ENCODE data around the gene NUP188. TPM values are rescaled to one million over a fixed set of nuclear protein-coding genes. Genes with fewer than 3 reads are reported as not detected.
"Not testable (repeated sequence)": the region's sequence is repeated elsewhere in the genome, so short reads cannot be mapped to it uniquely, and the experiment has no call there.

NUP188 gene
- total RNA-seq, 2 experiments from 2014 or later: 121 to 124 TPM

- H3K27ac Mint-ChIP-seq; H3K27me3 Mint-ChIP-seq; DNase-seq; intact Hi-C loops (cut with micrococcal nuclease); H3K4me3 Mint-ChIP-seq; H3K9me3 Mint-ChIP-seq; CTCF ChIA-PET; H3K4me1 Mint-ChIP-seq (ENCODE audit: low read depth): not testable (repeated sequence)
- H3K36me3 Mint-ChIP-seq: peaks cover 45% of the 10 kb centered on the region
- POLR2A ChIA-PET: interaction anchor here (0.7 kb wide), 1 partner anchor 76 kb away, joined by 4 read pairs; no protein-coding TSS in a partner anchor
Observed at GRCh38 chr9:129004173-129004572, 56.7 kb downstream of the NUP188 start.

DNA sequence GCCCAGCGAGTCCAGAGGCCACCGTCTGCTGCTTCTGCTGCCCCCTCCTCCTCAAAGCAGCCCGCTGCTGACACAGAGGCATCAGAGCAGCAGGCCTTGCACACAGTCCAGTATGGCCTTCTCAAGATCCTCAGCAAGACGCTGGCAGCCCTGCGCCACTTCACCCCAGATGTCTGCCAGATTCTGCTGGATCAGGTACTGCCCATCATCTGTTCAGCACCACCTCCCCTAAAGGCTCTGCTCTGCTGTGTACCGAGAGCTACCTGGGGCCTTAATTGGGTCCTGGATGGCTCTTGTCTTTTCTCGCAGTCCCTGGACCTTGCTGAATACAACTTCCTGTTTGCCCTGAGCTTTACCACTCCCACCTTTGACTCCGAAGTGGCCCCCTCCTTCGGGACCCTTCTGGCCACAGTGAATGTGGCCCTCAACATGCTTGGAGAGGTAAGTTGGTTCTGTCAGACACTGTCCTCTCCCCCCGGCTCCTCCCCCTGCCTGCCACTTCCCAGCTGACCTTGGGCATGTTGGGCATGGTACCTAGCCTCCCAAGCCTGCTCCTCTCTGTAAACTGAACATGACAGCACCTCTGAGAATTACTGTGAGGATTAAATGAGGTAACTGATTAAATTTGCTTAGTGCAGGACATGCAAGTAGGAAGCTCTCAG is 58.0 kb downstream of the NUP188 start:
- H3K27me3 Mint-ChIP-seq: no peaks in the 10 kb centered on the region
- H3K27ac Mint-ChIP-seq: no peak overlapping the region
- H3K4me3 Mint-ChIP-seq: no peak overlapping the region
- intact Hi-C loops (cut with micrococcal nuclease): no loop called here
- DNase-seq: no peak
- H3K9me3 Mint-ChIP-seq: no peaks in the 10 kb centered on the region
- ChIA-PET POLR2A (no interaction called here), CTCF (interaction anchor here (1.3 to 1.5 kb wide), 4 partner anchors 8 to 14 kb away, joined by 3 to 6 read pairs (median 5); no protein-coding TSS in a partner anchor)
- peaks cover 37% of the 10 kb centered on the region for H3K36me3 Mint-ChIP-seq
- no peaks in the 10 kb centered on the region for H3K4me1 Mint-ChIP-seq (ENCODE audit: low read depth)

GRCh38 chr9:129006328-129007034 is 59.0 kb downstream of the NUP188 start:
- ChIA-PET CTCF (interaction anchor here (1.3 to 1.7 kb wide), 5 partner anchors 8 to 22 kb away, joined by 3 to 6 read pairs (median 5); partner anchors contain the start of gene SH3GLB2), POLR2A (no interaction called here)
- peak overlapping the region; percentile 61 for H3K27ac Mint-ChIP-seq
- H3K36me3 Mint-ChIP-seq: peaks cover 30% of the 10 kb centered on the region
- peak overlapping the region; percentile 12 for H3K4me3 Mint-ChIP-seq
- no peaks in the 10 kb centered on the region for H3K27me3 Mint-ChIP-seq
- no peaks in the 10 kb centered on the region for H3K4me1 Mint-ChIP-seq (ENCODE audit: low read depth)
- intact Hi-C loops (cut with micrococcal nuclease): no loop called here
- DNase-seq: peak; percentile 59
- H3K9me3 Mint-ChIP-seq: no peaks in the 10 kb centered on the region

DNA sequence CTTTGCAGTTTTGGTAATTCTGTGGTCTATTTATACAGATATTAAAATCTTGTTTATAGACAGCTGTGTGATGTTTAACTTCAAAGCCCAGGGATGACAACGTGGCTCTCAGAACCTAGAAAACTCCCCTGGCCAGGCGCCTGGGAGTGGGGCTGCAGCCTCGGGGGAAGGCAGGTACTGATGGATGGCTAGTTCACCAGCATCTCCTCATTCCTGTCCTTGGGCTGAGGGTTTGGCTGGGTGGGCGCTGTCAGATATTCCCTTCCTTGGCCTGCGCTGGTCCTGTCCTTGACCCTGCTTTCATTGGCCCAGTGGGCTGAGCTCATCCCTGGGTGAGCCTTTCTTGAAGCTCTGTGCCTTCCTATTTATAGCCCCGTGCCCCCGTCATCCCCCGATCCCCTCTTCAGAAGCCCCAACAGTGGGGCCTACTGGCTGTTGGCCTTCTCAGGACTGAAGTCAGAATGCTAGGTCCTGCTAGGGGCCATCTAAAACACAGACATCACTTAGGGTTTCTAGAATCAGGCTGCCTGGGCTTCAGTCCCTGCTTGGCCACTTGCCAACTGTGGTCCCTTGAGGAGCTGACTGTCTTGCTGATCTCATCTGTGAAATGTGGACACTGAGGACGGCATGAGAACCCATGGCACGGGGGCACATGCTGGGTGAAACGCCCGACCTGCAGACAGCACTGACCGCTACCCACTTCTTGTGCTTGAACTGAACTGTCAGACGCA is 59.7 kb downstream of the NUP188 start:
- ChIA-PET CTCF (interaction anchor here (0.6 to 1.7 kb wide), 5 partner anchors 10 to 50 kb away, joined by 3 to 5 read pairs (median 4); partner anchors contain the start of gene SH3GLB2), POLR2A (no interaction called here)
- Mint-ChIP-seq H3K4me3 (no peak overlapping the region), H3K36me3 (peaks cover 26% of the 10 kb centered on the region), H3K27ac (no peak overlapping the region), H3K4me1 (ENCODE audit: low read depth) (no peaks in the 10 kb centered on the region), H3K9me3 (no peaks in the 10 kb centered on the region), H3K27me3 (no peaks in the 10 kb centered on the region)
- intact Hi-C loops (cut with micrococcal nuclease): no loop called here
- DNase-seq: no peak

- DNase-seq: no peak
- intact Hi-C loops (cut with micrococcal nuclease): no loop called here
- H3K27ac Mint-ChIP-seq: no peak overlapping the region
- H3K27me3 Mint-ChIP-seq: no peaks in the 10 kb centered on the region
- CTCF ChIA-PET: interaction anchor here (0.6 to 1.7 kb wide), 4 partner anchors 12 to 51 kb away, joined by 3 to 4 read pairs (median 4); partner anchors contain the start of gene SH3GLB2
- H3K4me3 Mint-ChIP-seq: no peak overlapping the region
- peaks cover 18% of the 10 kb centered on the region for H3K36me3 Mint-ChIP-seq
- H3K9me3 Mint-ChIP-seq: no peaks in the 10 kb centered on the region
- POLR2A ChIA-PET: interaction anchor here (1.1 kb wide), 1 partner anchor 15 kb away, joined by 3 read pairs; no protein-coding TSS in a partner anchor
- no peaks in the 10 kb centered on the region for H3K4me1 Mint-ChIP-seq (ENCODE audit: low read depth)
Observed at GRCh38 chr9:129007766-129008468, 60.4 kb downstream of the NUP188 start.

DNA sequence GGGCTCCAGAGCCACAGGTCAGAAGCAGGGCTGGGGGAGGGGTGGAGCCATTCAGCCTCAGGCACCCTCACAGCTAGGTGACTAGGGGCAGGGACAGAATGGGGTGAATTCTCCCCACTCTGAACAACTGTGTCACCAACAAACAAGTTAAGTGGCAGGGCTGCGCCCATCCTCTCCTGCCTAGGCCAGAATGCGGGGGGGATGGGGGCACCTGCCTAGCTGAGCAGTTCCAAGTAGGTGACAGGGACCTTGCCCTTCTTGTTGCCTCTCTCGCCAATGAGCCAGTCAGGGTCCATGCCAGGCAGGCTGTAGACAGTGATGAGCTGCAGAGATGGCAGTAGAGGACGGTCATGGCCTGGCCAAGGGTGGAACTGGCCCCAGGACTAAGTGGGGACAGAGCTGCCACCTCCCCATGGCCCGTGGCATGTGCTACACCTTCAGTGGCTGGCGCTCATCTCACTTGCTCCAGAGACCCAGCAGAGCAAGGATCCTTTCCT is 61.0 kb downstream of the NUP188 start:
- ChIA-PET POLR2A (interaction anchor here (1.1 kb wide), 1 partner anchor 15 kb away, joined by 3 read pairs; no protein-coding TSS in a partner anchor), CTCF (interaction anchor here (0.9 kb wide), 1 partner anchor 51 kb away, joined by 3 read pairs; no protein-coding TSS in a partner anchor)
- Mint-ChIP-seq H3K4me3 (no peak overlapping the region), H3K36me3 (peaks cover 14% of the 10 kb centered on the region), H3K9me3 (no peaks in the 10 kb centered on the region), H3K4me1 (ENCODE audit: low read depth) (no peaks in the 10 kb centered on the region), H3K27me3 (no peaks in the 10 kb centered on the region), H3K27ac (no peak overlapping the region)
- no peak for DNase-seq
- intact Hi-C loops (cut with micrococcal nuclease): no loop called here

DNA sequence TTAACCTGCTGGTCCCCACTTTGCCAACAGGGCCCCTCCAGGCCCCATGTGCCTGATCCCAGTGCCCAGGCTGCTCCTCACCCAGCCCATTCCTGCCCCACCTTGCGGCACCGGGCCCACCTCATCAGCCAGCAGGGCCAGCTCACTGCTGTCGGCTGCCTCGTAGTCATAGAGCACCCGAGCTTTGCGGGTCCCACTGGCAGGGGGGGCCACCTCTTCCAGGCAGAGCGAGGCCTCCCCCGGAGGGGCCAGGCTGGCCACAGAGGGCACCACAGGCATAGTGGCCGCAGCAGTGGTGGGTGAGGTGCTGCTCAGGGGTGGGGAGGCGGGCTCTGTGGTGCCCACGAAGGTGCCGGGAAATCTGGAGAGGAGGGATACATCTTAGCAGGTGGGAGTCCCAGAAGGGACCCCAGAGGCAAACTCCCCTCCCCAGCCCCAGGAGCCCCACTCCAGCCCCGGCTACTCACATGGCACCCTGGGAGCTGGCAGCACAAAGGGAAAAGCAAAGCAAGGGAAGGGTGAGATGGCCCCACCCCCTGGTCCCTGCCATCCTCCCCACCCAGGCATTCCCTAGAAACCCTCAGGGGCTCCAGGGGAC is 61.6 kb downstream of the NUP188 start:
- Mint-ChIP-seq H3K9me3 (no peaks in the 10 kb centered on the region), H3K4me3 (no peak overlapping the region), H3K36me3 (peaks cover 16% of the 10 kb centered on the region), H3K27me3 (no peaks in the 10 kb centered on the region), H3K4me1 (ENCODE audit: low read depth) (no peaks in the 10 kb centered on the region), H3K27ac (no peak overlapping the region)
- intact Hi-C loops (cut with micrococcal nuclease): no loop called here
- DNase-seq: no peak
- POLR2A ChIA-PET: interaction anchor here (1.1 kb wide), 1 partner anchor 14 kb away, joined by 3 read pairs; no protein-coding TSS in a partner anchor
- CTCF ChIA-PET: no interaction called here

DNA sequence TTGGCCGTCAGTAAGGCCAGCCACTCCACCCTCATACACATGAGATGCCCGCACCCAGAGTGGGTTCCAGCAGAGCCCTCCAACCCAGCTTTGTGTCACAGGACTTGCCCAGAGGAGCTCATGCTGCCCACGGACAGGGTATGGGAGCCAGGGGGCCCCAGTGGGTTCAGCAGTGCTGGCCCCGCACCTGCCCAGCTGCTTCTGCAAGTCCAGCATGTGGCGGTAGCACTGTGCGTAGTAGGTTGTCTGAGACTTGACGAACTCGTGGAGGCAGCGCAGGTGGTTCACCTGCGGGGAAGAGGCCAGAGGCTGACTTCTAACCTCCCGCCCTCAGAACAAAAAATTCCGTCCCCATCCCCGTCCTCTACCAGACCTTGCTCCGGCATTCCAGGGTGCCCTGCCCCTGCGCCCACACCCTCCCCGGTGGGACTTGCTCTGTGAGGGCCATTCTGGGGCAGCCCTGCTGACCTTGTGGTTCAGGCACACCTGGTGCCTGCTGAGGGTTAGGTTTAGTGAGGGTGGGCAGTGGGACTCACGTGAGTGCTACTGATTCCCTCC is 62.2 kb downstream of the NUP188 start:
- no peak for DNase-seq
- H3K36me3 Mint-ChIP-seq: peaks cover 16% of the 10 kb centered on the region
- ChIA-PET CTCF (no interaction called here), POLR2A (no interaction called here)
- H3K27me3 Mint-ChIP-seq: no peaks in the 10 kb centered on the region
- H3K27ac Mint-ChIP-seq: no peak overlapping the region
- H3K4me1 Mint-ChIP-seq (ENCODE audit: low read depth): no peaks in the 10 kb centered on the region
- intact Hi-C loops (cut with micrococcal nuclease): no loop called here
- no peaks in the 10 kb centered on the region for H3K9me3 Mint-ChIP-seq
- H3K4me3 Mint-ChIP-seq: no peak overlapping the region

GRCh38 chr9:129010267-129010975 is 62.9 kb downstream of the NUP188 start:
- intact Hi-C loops (cut with micrococcal nuclease): no loop called here
- no peak overlapping the region for H3K4me3 Mint-ChIP-seq

DNA sequence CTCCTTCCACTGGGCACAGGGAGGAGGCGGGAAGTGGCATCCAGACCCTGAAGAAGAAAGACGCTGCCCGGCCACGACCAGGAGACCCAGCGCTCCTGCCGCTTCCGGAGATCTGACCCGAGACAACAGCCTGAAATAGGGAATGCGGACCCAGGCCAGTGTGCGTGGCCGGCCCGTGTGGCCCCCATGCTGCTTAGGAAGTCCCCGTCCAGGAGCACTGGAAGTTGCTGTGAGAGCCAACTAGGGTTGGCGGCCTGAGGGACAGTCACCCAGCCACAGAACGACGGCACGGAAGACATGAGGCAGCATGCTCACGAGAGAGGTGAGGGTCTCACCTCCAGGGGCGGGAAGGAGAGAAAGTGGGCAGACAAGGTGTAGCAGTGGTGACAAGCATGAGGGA is 63.7 kb downstream of the NUP188 start:
- Mint-ChIP-seq H3K27ac (no peak overlapping the region), H3K9me3 (no peaks in the 10 kb centered on the region), H3K27me3 (no peaks in the 10 kb centered on the region), H3K4me3 (no peak overlapping the region), H3K36me3 (peaks cover 13% of the 10 kb centered on the region), H3K4me1 (ENCODE audit: low read depth) (no peaks in the 10 kb centered on the region)
- no peak for DNase-seq
- POLR2A ChIA-PET: no interaction called here
- CTCF ChIA-PET: no interaction called here
- intact Hi-C loops (cut with micrococcal nuclease): no loop called here

More at GRCh38 chr9:129010267-129010975, 62.9 kb downstream of the NUP188 start:
- no peaks in the 10 kb centered on the region for H3K4me1 Mint-ChIP-seq (ENCODE audit: low read depth)
- H3K9me3 Mint-ChIP-seq: no peaks in the 10 kb centered on the region
- no peaks in the 10 kb centered on the region for H3K27me3 Mint-ChIP-seq
- no peak overlapping the region for H3K27ac Mint-ChIP-seq
- ChIA-PET POLR2A (no interaction called here), CTCF (no interaction called here)
- H3K36me3 Mint-ChIP-seq: peaks cover 14% of the 10 kb centered on the region
- DNase-seq: no peak

DNA sequence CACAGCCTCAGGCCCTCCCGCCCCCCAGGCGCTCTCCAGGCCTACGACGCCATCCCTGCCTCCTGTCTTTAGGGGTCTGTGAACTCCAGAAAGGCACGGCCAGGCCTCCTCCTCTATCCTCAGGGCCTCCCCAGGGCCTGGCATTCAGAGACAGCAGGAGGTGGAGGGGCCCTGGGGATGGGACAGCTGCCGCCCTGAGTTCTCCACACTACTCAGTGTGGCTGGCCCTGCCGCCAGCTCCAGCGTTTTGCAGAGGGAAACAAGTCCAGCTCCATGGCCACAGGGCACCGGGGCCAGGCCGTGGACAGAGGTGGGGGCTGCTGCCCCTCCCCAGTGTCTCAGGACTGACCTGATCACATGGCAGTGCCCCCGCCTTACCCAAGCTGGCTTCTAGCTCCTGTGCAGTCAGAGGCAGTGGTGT is 64.3 kb downstream of the NUP188 start:
- Mint-ChIP-seq H3K4me1 (ENCODE audit: low read depth) (no peaks in the 10 kb centered on the region), H3K9me3 (no peaks in the 10 kb centered on the region), H3K36me3 (peaks cover 9% of the 10 kb centered on the region), H3K27me3 (no peaks in the 10 kb centered on the region), H3K4me3 (no peak overlapping the region), H3K27ac (no peak overlapping the region)
- ChIA-PET POLR2A (no interaction called here), CTCF (no interaction called here)
- no peak for DNase-seq
- intact Hi-C loops (cut with micrococcal nuclease): no loop called here

Data from activated CD4-positive, alpha-beta memory T cell treated with anti-CD3 and anti-CD28 coated beads for 36 hours (primary cell).